Measurements from ENCODE around the gene SLC7A6OS. TPM values are rescaled to one million over a fixed set of nuclear protein-coding genes. Genes with fewer than 3 reads are reported as not detected.
A peak's percentile ranks its signal among the peaks of the same experiment; 100 is the strongest.

SLC7A6OS gene
- total RNA-seq, result 11.0 TPM

DNA sequence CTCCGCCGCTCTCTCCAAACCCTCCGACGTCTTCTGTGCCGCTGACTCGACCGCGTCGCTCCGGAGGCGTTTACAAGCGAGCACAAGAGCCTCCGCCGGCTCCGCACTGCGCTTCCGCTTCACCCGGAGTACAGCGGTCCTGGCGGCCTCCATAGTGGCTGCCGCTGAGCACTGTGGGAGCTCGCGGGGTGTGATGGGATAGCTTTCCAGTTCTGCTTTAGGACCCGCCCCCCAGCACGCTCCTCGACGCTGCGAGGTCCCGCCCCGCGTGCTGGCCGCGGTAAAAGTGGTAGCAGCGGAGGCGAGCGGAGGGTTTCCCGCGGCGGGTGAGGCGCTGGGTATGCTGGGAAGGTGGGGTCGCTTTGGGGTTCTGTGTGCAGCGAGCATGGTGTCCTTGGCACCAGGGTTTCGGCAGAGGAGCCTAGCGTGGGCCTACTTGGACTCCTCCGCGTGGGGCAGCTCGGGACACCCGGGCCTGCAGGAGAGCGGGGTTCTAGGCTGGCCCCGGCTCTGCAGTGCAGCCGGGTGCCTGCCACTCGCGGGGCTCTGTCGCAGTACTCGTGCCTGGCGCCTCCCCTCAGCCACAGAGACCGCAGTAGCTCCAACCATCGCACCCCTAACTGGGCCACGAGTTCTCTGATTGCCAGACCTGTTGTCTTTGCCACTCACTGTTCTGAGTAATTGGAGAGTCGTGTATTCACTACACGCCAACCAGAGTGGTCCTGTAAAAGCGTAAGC, at the start of gene SLC7A6OS, which contains the start of gene PRMT7:
TSS of gene SLC7A6OS (minus strand) at position 173 of the 738 bp plus-strand sequence. CDS start at position 153, 20 bp downstream.
TSS of gene PRMT7 (plus strand) at position 246 of the 738 bp plus-strand sequence. CDS start 4,961 bp downstream, outside the sequence.
- H3K27me3 ChIP-seq (ENCODE audit: control insufficient read depth in 3 of 3, insufficient read depth in 3 of 3, low read length in 3 of 3), result no peaks in the 10 kb centered on the region
- H3K27ac ChIP-seq (ENCODE audit: low read depth, low read length), result peak within 1 kb of the TSS; percentile 78
- peak within 1 kb of the TSS; percentile 80 to 97 (median 95) for H3K9ac ChIP-seq (ENCODE audit: low read depth in 1 of 3, low read length in 3 of 3)
- H3K4me3 ChIP-seq (ENCODE audit: low read length in 3 of 3), result peak within 1 kb of the TSS; percentile 91 to 99 (median 99)
- H3K4me1 ChIP-seq (ENCODE audit: control insufficient read depth in 3 of 3, insufficient read depth in 3 of 3, low read length in 3 of 3), result peaks cover 21 to 39% (median 23%) of the 10 kb centered on the region in 3 donors
- peaks cover 17 to 35% (median 19%) of the 10 kb centered on the region in 3 donors for H3K36me3 ChIP-seq (ENCODE audit: control insufficient read depth in 3 of 3, insufficient read depth in 3 of 3, low read length in 3 of 3)
- H3K9me3 ChIP-seq (ENCODE audit: control insufficient read depth in 3 of 3, low read length in 3 of 3), result no peaks in the 10 kb centered on the region

GRCh38 chr16:68359398-68360191, 48.8 kb upstream of the SLC7A6OS start:
- Histone ChIP-seq H3K4me1 (ENCODE audit: control insufficient read depth in 3 of 3, insufficient read depth in 3 of 3, low read length in 3 of 3) (peaks cover 0 to 4% (median 3%) of the 10 kb centered on the region in 3 donors), H3K36me3 (ENCODE audit: control insufficient read depth in 3 of 3, insufficient read depth in 3 of 3, low read length in 3 of 3) (peaks cover 38 to 54% (median 47%) of the 10 kb centered on the region in 3 donors), H3K4me3 (ENCODE audit: low read length in 3 of 3) (no peak overlapping the region), H3K27ac (ENCODE audit: low read depth, low read length) (no peak overlapping the region), H3K9me3 (ENCODE audit: control insufficient read depth in 3 of 3, low read length in 3 of 3) (no peaks in the 10 kb centered on the region), H3K9ac (ENCODE audit: low read depth in 1 of 3, low read length in 3 of 3) (no peak overlapping the region), H3K27me3 (ENCODE audit: control insufficient read depth in 3 of 3, insufficient read depth in 3 of 3, low read length in 3 of 3) (peaks cover 0 to 5% (median 0%) of the 10 kb centered on the region in 3 donors)

- Histone ChIP-seq H3K9ac (ENCODE audit: low read depth in 1 of 3, low read length in 3 of 3) (no peak overlapping the region), H3K36me3 (ENCODE audit: control insufficient read depth in 3 of 3, insufficient read depth in 3 of 3, low read length in 3 of 3) (peaks cover 44 to 60% (median 53%) of the 10 kb centered on the region in 3 donors), H3K27ac (ENCODE audit: low read depth, low read length) (no peak overlapping the region), H3K27me3 (ENCODE audit: control insufficient read depth in 3 of 3, insufficient read depth in 3 of 3, low read length in 3 of 3) (peaks cover 0 to 3% (median 0%) of the 10 kb centered on the region in 3 donors), H3K4me3 (ENCODE audit: low read length in 3 of 3) (no peak overlapping the region), H3K9me3 (ENCODE audit: control insufficient read depth in 3 of 3, low read length in 3 of 3) (no peaks in the 10 kb centered on the region), H3K4me1 (ENCODE audit: control insufficient read depth in 3 of 3, insufficient read depth in 3 of 3, low read length in 3 of 3) (peaks cover 0 to 4% (median 3%) of the 10 kb centered on the region in 3 donors)
These were observed 48.2 kb upstream of the SLC7A6OS start for GRCh38 chr16:68358951-68359350.

- no peak overlapping the region for H3K4me3 ChIP-seq (ENCODE audit: low read length in 3 of 3)
- no peaks in the 10 kb centered on the region for H3K9me3 ChIP-seq (ENCODE audit: control insufficient read depth in 3 of 3, low read length in 3 of 3)
- no peak overlapping the region for H3K9ac ChIP-seq (ENCODE audit: low read depth in 1 of 3, low read length in 3 of 3)
- H3K27ac ChIP-seq (ENCODE audit: low read depth, low read length), result no peak overlapping the region
- H3K4me1 ChIP-seq (ENCODE audit: control insufficient read depth in 3 of 3, insufficient read depth in 3 of 3, low read length in 3 of 3), result peaks cover 0 to 4% (median 3%) of the 10 kb centered on the region in 3 donors
- H3K27me3 ChIP-seq (ENCODE audit: control insufficient read depth in 3 of 3, insufficient read depth in 3 of 3, low read length in 3 of 3), result no peaks in the 10 kb centered on the region
- peaks cover 54 to 71% (median 63%) of the 10 kb centered on the region in 3 donors for H3K36me3 ChIP-seq (ENCODE audit: control insufficient read depth in 3 of 3, insufficient read depth in 3 of 3, low read length in 3 of 3)
These were observed 47.2 kb upstream of the SLC7A6OS start for GRCh38 chr16:68357923-68358322.

- Histone ChIP-seq H3K9ac (ENCODE audit: low read depth in 1 of 3, low read length in 3 of 3) (no peak overlapping the region), H3K27ac (ENCODE audit: low read depth, low read length) (no peak overlapping the region), H3K9me3 (ENCODE audit: control insufficient read depth in 3 of 3, low read length in 3 of 3) (no peaks in the 10 kb centered on the region), H3K27me3 (ENCODE audit: control insufficient read depth in 3 of 3, insufficient read depth in 3 of 3, low read length in 3 of 3) (no peaks in the 10 kb centered on the region), H3K4me1 (ENCODE audit: control insufficient read depth in 3 of 3, insufficient read depth in 3 of 3, low read length in 3 of 3) (peaks cover 0 to 4% (median 3%) of the 10 kb centered on the region in 3 donors), H3K4me3 (ENCODE audit: low read length in 3 of 3) (no peak overlapping the region), H3K36me3 (ENCODE audit: control insufficient read depth in 3 of 3, insufficient read depth in 3 of 3, low read length in 3 of 3) (peaks cover 57 to 75% (median 66%) of the 10 kb centered on the region in 3 donors)
These were observed 46.8 kb upstream of the SLC7A6OS start for GRCh38 chr16:68357521-68357922.

DNA sequence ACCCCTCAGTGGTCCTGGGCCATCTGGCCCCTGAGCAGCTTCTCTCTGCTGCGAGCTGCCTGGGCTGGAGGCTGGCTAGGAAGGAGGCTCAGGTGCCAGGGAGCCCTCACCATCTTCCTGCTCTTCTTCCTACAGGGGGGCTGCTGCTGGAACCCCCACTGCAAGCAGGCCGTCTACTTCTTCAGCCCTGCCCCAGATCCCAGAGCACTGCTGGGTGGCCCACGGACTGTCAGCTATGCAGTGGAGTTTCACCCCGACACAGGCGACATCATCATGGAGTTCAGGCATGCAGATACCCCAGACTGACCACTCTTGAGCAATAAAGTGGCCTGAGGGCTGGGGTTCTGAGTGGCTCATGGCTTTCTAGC, 46.2 kb upstream of the SLC7A6OS start:
- no peaks in the 10 kb centered on the region for H3K9me3 ChIP-seq (ENCODE audit: control insufficient read depth in 3 of 3, low read length in 3 of 3)
- H3K27me3 ChIP-seq (ENCODE audit: control insufficient read depth in 3 of 3, insufficient read depth in 3 of 3, low read length in 3 of 3), result no peaks in the 10 kb centered on the region
- peaks cover 0 to 4% (median 3%) of the 10 kb centered on the region in 3 donors for H3K4me1 ChIP-seq (ENCODE audit: control insufficient read depth in 3 of 3, insufficient read depth in 3 of 3, low read length in 3 of 3)
- H3K27ac ChIP-seq (ENCODE audit: low read depth, low read length), result no peak overlapping the region
- no peak overlapping the region for H3K9ac ChIP-seq (ENCODE audit: low read depth in 1 of 3, low read length in 3 of 3)
- H3K36me3 ChIP-seq (ENCODE audit: control insufficient read depth in 3 of 3, insufficient read depth in 3 of 3, low read length in 3 of 3), result peaks cover 62 to 80% (median 71%) of the 10 kb centered on the region in 3 donors
- no peak overlapping the region for H3K4me3 ChIP-seq (ENCODE audit: low read length in 3 of 3)

- peaks cover 0 to 4% (median 3%) of the 10 kb centered on the region in 3 donors for H3K4me1 ChIP-seq (ENCODE audit: control insufficient read depth in 3 of 3, insufficient read depth in 3 of 3, low read length in 3 of 3)
- no peak overlapping the region for H3K4me3 ChIP-seq (ENCODE audit: low read length in 3 of 3)
- no peak overlapping the region for H3K9ac ChIP-seq (ENCODE audit: low read depth in 1 of 3, low read length in 3 of 3)
- no peaks in the 10 kb centered on the region for H3K27me3 ChIP-seq (ENCODE audit: control insufficient read depth in 3 of 3, insufficient read depth in 3 of 3, low read length in 3 of 3)
- peaks cover 67 to 86% (median 77%) of the 10 kb centered on the region in 3 donors for H3K36me3 ChIP-seq (ENCODE audit: control insufficient read depth in 3 of 3, insufficient read depth in 3 of 3, low read length in 3 of 3)
- no peak overlapping the region for H3K27ac ChIP-seq (ENCODE audit: low read depth, low read length)
- H3K9me3 ChIP-seq (ENCODE audit: control insufficient read depth in 3 of 3, low read length in 3 of 3), result no peaks in the 10 kb centered on the region
These were observed 45.6 kb upstream of the SLC7A6OS start for GRCh38 chr16:68356249-68356918.

DNA sequence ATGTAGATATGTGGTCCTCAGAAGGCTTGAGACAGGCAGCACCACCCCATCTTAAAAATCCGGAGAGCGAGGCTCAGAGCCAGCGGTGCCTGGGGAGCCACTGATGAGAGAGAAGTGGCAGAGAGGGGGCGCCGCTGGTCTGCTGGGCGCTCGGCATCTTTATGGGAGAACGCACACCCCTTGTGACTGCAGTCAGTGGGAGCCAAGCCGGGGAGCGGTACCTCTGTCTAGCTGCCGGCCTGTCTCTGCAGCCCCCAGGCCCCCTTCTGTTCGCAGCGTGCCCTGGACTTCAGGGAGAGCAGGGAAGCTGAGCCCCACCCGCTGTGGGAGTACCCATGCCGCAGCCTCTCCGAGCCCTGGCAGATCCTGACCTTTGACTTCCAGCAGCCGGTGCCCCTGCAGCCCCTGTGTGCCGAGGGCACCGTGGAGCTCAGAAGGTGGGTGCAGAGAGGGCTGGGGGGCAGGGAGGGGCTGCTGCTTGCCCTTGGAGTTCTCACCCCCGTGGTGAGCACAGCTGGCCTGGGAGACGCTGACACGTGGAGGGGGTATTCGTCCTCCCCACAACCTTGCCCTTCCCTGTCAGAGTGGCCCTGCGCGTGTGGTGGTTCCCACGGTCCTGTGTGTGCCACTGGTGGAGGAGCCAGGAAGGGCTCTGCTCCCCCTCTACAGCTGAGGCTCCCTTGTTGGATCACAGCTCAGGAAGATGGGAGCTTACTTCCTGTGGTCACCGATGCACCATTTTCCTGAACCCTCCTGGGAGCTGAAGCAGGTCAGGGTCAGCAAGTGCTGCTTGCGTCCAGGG, 44.9 kb upstream of the SLC7A6OS start:
- Histone ChIP-seq H3K9ac (ENCODE audit: low read depth in 1 of 3, low read length in 3 of 3) (no peak overlapping the region), H3K4me1 (ENCODE audit: control insufficient read depth in 3 of 3, insufficient read depth in 3 of 3, low read length in 3 of 3) (peaks cover 0 to 4% (median 3%) of the 10 kb centered on the region in 3 donors), H3K27ac (ENCODE audit: low read depth, low read length) (no peak overlapping the region), H3K4me3 (ENCODE audit: low read length in 3 of 3) (no peak overlapping the region), H3K36me3 (ENCODE audit: control insufficient read depth in 3 of 3, insufficient read depth in 3 of 3, low read length in 3 of 3) (peaks cover 71 to 83% (median 78%) of the 10 kb centered on the region in 3 donors), H3K9me3 (ENCODE audit: control insufficient read depth in 3 of 3, low read length in 3 of 3) (no peaks in the 10 kb centered on the region), H3K27me3 (ENCODE audit: control insufficient read depth in 3 of 3, insufficient read depth in 3 of 3, low read length in 3 of 3) (no peaks in the 10 kb centered on the region)

GRCh38 chr16:68354816-68355215, 44.1 kb upstream of the SLC7A6OS start:
- H3K4me1 ChIP-seq (ENCODE audit: control insufficient read depth in 3 of 3, insufficient read depth in 3 of 3, low read length in 3 of 3), result peaks cover 0 to 4% (median 3%) of the 10 kb centered on the region in 3 donors
- H3K27ac ChIP-seq (ENCODE audit: low read depth, low read length), result no peak overlapping the region
- H3K4me3 ChIP-seq (ENCODE audit: low read length in 3 of 3), result no peak overlapping the region
- peaks cover 76 to 86% (median 78%) of the 10 kb centered on the region in 3 donors for H3K36me3 ChIP-seq (ENCODE audit: control insufficient read depth in 3 of 3, insufficient read depth in 3 of 3, low read length in 3 of 3)
- H3K9ac ChIP-seq (ENCODE audit: low read depth in 1 of 3, low read length in 3 of 3), result no peak overlapping the region
- no peaks in the 10 kb centered on the region for H3K9me3 ChIP-seq (ENCODE audit: control insufficient read depth in 3 of 3, low read length in 3 of 3)
- no peaks in the 10 kb centered on the region for H3K27me3 ChIP-seq (ENCODE audit: control insufficient read depth in 3 of 3, insufficient read depth in 3 of 3, low read length in 3 of 3)
